Measurements from ENCODE around the gene PXT1.
"Not testable (repeated sequence)": the region's sequence is repeated elsewhere in the genome, so short reads cannot be mapped to it uniquely, and the experiment has no call there.

Gene PXT1

DNA sequence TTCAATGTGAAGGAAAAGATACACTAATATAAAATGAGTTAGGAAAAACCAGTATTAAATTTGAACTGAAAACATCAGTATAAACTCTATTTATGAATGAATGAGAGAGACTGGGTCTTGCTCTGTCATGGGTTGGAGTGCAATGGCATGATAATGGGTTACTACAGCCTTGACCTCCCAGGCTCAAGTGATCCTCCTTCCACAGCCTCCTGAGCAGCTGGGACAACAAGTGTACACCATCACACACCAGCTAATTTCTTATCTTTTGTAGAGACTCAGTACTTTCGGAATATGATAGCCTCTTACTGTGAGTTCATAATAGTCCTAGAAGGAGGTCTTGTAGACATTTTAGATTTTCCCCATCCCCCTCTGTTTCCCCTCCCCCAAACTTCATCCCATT lies 21.6 kb upstream of the PXT1 start:
- TF ChIP-seq, protein P1, sequence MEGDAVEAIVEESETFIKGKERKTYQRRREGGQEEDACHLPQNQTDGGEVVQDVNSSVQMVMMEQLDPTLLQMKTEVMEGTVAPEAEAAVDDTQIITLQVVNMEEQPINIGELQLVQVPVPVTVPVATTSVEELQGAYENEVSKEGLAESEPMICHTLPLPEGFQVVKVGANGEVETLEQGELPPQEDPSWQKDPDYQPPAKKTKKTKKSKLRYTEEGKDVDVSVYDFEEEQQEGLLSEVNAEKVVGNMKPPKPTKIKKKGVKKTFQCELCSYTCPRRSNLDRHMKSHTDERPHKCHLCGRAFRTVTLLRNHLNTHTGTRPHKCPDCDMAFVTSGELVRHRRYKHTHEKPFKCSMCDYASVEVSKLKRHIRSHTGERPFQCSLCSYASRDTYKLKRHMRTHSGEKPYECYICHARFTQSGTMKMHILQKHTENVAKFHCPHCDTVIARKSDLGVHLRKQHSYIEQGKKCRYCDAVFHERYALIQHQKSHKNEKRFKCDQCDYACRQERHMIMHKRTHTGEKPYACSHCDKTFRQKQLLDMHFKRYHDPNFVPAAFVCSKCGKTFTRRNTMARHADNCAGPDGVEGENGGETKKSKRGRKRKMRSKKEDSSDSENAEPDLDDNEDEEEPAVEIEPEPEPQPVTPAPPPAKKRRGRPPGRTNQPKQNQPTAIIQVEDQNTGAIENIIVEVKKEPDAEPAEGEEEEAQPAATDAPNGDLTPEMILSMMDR (IDR thresholded peaks at IDR 0.05; ENCODE audit: borderline replicate concordance, control extremely low read depth, extremely low read depth, insufficient read depth, missing control alignments) = no peak
- in situ Hi-C loops (cut with MboI; ENCODE audit: low sequenced_read_pairs, unreplicated experiment) = no loop called here
- DNase-seq (ENCODE audit: low spot score) = no peak

DNA sequence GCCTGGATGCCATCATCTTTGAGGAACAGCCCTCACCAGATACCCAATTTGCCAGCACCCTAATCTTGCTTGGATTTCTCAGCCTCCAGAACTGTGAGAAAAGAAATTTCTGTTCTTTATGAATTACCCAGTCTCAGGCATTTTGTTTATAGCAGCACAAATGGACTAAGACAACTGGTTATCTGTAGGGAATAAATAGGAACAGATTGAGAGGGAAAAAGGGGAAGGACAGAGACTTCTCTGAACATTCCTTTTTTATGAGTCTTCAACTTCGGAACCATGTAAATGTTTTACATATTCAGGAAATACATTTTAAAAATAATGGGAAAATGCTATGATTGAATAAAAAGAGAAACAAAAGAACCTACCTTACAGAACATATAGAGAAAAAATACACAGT lies 21.0 kb upstream of the PXT1 start:
- TF ChIP-seq, protein P1 (IDR thresholded peaks at IDR 0.05; ENCODE audit: borderline replicate concordance, control extremely low read depth, extremely low read depth, insufficient read depth, missing control alignments) = no peak
- in situ Hi-C loops (cut with MboI; ENCODE audit: low sequenced_read_pairs, unreplicated experiment) = no loop called here
- DNase-seq (ENCODE audit: low spot score) = no peak

DNA sequence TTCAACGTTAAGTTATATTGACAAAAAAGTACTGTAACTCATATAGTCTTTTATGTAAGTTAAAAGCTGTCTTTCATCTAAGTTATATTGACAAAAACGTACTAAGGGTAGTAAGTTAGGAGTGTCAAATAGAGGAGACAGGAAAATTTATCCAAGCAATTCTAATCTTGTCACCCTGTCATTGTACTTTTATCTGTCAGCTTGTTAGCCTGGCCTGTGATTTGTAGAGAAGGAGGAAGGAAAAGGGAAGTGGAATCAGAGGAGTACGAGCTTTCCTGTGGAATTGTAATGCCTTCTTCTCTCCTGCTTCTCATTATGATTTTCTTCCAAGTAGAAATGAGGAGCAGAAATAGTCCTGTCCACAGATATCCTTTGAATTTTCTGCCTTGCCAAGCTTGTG lies 19.0 kb upstream of the PXT1 start:
- TF ChIP-seq, protein P1 (IDR thresholded peaks at IDR 0.05; ENCODE audit: borderline replicate concordance, control extremely low read depth, extremely low read depth, insufficient read depth, missing control alignments) = no peak
- no peak for DNase-seq (ENCODE audit: low spot score)
- in situ Hi-C loops (cut with MboI; ENCODE audit: low sequenced_read_pairs, unreplicated experiment) = no loop called here

DNA sequence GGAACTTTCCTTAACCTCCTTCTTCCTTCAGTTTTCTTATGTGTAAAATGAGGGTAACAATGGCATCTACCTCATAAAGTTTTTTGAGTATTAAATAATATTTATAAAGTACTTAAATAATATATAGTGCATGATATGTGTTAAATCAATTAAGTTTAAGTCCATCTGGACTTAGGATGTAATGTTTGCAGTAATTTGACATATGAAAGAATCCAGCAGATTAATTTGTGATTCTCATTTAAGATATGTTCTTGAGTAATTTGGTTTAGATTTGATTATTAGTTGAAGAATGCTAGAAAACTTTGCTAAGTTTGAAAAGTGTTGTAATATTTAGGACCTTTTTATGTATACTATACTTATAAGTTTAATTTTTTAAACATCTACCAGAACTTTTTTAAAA lies 18.3 kb upstream of the PXT1 start:
- in situ Hi-C loops (cut with MboI; ENCODE audit: low sequenced_read_pairs, unreplicated experiment) = no loop called here
- DNase-seq (ENCODE audit: low spot score) = no peak
- TF ChIP-seq, protein P1 (IDR thresholded peaks at IDR 0.05; ENCODE audit: borderline replicate concordance, control extremely low read depth, extremely low read depth, insufficient read depth, missing control alignments) = no peak

DNA sequence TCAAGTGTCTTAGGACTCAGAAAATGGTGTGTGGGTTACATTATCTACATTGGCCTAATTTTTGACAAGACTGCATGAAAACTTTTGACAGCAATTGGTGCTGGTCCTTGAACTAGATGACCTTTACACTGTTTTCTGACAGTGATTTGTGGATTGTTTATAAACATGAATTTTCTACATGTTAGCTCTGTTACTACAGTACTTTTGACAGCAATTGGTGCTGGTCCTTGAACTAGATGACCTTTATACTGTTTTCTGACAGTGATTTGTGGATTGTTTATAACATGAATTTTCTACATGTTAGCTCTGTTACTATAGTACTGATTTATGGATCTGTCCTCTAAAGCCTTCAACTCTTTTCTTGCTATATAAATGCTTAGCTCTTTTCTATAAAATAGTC lies 16.8 kb upstream of the PXT1 start:
- TF ChIP-seq, protein P1 (IDR thresholded peaks at IDR 0.05; ENCODE audit: borderline replicate concordance, control extremely low read depth, extremely low read depth, insufficient read depth, missing control alignments) = no peak
- no peak for DNase-seq (ENCODE audit: low spot score)
- in situ Hi-C loops (cut with MboI; ENCODE audit: low sequenced_read_pairs, unreplicated experiment) = no loop called here

DNA sequence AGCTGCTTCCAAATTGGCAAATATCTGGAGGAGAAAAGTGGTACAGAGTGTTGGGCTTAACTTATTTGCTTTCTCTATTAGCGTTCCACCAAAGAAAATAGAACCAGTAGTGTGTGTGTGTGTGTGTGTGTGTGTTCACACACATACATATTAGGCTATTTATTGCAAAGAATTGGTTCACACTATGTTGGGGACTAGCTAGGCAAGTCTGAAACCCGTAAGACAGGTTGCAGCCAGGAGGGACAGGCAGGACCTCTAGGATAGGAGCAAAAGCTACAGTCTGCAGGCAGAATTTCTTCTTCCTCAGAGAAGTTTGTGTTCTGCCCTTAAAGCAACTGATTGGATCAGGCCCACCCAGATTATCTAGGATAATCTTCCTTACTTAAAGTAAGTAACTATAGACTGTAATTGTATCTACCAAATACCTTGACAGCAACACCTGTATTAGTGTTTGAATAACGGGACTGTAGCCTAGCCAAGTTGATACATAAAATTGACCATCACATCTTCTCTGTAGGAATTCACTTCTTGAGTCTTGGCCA lies 12.9 kb upstream of the PXT1 start:
- in situ Hi-C loops (cut with MboI; ENCODE audit: low sequenced_read_pairs, unreplicated experiment) = no loop called here
- TF ChIP-seq, protein P1 (IDR thresholded peaks at IDR 0.05; ENCODE audit: borderline replicate concordance, control extremely low read depth, extremely low read depth, insufficient read depth, missing control alignments) = no peak
- no peak for DNase-seq (ENCODE audit: low spot score)

DNA sequence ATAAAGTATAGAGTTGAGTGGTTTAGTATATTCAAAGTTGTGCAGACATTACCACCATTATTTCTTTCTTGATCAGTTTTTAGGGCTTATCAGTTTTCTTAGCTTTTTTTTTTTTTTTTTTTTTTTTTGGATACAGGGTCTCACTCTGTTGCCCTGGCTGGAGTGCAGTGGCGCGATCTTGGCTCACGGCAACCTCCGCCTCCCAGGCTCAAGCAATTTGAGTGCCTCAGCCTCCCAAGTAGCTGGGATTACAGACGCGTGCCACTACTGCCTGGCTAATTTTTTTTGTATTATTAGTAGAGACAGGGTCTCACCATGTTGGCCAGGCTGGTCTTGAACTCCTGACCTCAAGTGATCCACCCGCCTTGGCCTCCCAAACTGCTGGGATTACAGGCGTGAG lies 10.2 kb upstream of the PXT1 start:
- DNase-seq (ENCODE audit: low spot score); in situ Hi-C loops (cut with MboI; ENCODE audit: low sequenced_read_pairs, unreplicated experiment): not testable (repeated sequence)

DNA sequence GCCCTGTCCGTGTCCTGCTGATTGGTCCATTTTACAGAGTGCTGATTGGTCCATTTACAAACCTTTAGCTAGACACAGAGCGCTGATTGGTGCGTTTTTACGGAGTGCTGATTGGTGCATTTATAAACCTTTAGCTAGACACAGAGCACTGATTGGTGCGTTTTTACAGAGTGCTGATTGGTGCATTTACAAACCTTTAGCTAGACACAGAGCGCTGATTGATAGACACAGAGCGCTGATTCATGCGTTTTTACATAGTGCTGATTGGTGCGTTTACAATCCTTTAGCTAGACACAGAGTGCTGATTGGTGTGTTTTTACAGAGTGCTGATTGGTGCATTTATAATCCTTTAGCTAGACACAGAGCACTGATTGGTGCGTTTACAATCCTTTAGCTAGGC lies 6.5 kb upstream of the PXT1 start:
- in situ Hi-C loops (cut with MboI; ENCODE audit: low sequenced_read_pairs, unreplicated experiment); DNase-seq (ENCODE audit: low spot score): not testable (repeated sequence)

All from GM13976 (cell line).